NCI-H187 treated with DMSO at 0.1 percent for 48 hours (cell line): Measurements from ENCODE around the gene IL12RB2.

Source experiments
- DNase-seq: peaks from one replicate; lab custom pipeline; 2025; lab: John Stamatoyannopoulos, UW

IL12RB2 gene

GRCh38 chr1:67313934-67314671, 6.4 kb downstream of the IL12RB2 start:
- no peak for DNase-seq

- DNase-seq, result no peak
These were observed 7.0 kb downstream of the IL12RB2 start for GRCh38 chr1:67314696-67315095.

GRCh38 chr1:67316180-67316902, 8.7 kb downstream of the IL12RB2 start:
- DNase-seq, result no peak

DNA sequence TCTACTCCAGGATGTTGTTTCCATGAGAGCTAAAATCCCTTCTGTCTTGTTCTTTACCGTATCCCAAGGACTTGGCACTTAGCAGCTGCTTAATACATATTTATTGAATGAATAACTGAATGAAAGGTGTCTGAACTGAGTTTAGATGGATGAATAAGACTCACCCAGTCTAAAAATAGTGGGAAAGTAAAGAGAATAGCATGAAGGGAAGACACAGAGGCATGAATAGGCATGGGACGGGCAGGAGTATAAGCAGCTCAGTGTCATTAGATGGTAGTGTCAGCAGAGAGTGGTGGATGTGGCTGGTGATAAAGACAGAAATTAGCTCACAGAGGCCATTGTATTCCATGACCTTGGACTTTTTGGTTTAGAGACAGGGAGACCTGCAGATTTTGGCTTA, 9.2 kb downstream of the IL12RB2 start:
- no peak for DNase-seq

DNA sequence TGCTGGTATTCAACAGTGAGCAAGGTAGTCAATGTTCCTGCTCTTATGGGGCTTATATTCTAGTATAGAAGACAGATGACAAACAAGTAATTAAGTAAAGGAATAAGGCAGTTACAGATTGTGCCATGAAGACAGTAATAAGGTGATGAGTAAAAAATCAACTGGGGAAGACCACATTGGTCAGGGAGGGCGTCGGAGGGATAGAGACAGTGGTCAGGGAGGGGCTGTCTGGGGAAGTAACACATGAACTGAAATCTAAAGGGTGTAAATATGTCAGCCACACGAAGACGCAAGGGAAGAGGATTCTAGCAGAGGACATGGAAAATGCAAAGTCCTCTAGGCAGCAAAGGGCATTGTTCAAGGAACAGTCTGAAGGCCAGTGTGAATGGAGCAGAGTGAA, 10.1 kb downstream of the IL12RB2 start:
- no peak for DNase-seq

GRCh38 chr1:67322442-67322841, 14.8 kb downstream of the IL12RB2 start:
- no peak for DNase-seq

- no peak for DNase-seq
These were observed 15.4 kb downstream of the IL12RB2 start for GRCh38 chr1:67323087-67323486.

- DNase-seq, result no peak
These were observed 16.4 kb downstream of the IL12RB2 start for GRCh38 chr1:67324068-67324467.

DNA sequence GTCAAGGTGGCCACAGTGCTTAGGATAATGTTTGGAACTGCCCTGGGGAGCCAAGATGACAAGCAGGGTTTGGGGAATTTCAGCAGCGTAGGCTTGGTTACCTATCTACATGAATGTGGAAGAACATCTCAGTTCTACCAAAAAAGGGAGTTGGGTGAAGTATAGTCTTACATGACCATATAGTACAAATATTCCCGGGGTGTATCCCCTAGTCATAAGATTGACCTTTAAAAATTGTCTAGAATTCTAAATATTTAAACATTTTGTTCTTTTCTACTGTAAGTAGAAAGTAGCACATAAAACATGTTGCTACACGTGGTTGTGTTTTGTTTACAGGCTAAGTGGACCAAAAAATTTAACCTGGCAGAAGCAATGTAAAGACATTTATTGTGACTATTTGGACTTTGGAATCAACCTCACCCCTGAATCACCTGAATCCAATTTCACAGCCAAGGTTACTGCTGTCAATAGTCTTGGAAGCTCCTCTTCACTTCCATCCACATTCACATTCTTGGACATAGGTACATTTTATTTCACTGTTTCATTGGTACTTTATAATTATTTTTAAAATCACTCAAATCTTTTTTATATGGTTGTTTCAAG, 20.3 kb downstream of the IL12RB2 start:
- DNase-seq, result no peak

- DNase-seq, result no peak
These were observed 25.2 kb downstream of the IL12RB2 start for GRCh38 chr1:67332653-67333529.

GRCh38 chr1:67333603-67334002, 25.9 kb downstream of the IL12RB2 start:
- DNase-seq, result no peak

GRCh38 chr1:67335411-67335810, 27.7 kb downstream of the IL12RB2 start:
- DNase-seq, result no peak

- DNase-seq, result no peak
These were observed 28.5 kb downstream of the IL12RB2 start for GRCh38 chr1:67336157-67336556.

GRCh38 chr1:67336783-67337182, 29.1 kb downstream of the IL12RB2 start:
- no peak for DNase-seq

GRCh38 chr1:67338642-67339041, 31.0 kb downstream of the IL12RB2 start:
- no peak for DNase-seq

DNA sequence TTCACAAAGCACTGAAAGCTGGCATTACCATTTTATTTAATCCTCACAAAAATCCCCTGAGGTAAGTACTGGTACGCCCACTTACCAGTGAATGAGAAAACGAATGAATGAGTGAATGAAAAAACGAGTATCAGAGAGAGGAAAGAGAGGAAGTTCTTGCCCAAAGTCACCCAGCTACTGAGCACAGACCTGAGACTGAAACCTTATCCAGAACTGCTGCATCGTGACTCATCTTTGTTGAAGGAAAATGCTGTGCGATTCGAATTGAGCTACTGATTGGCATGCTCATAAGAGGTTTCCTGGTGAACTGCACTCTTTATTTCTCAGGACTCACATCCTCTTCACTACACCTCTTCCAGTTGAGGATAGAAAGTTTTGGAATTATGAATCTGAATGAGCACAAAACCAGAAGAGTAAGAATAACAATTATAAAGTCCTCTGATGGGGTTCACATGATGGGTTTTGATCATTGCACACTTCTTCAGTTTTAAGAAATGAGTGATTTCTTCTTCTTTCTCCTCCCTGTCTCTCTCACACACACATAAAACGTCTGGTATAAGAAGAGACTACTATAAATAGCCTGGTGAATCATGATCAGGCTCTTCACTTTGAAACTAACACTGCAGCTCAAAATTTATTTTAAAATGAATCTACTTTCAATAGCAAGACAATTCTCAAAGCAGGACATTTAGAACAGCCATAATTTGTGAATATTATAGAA, 32.1 kb downstream of the IL12RB2 start:
- DNase-seq, result no peak

GRCh38 chr1:67342076-67342890, 34.6 kb downstream of the IL12RB2 start:
- no peak for DNase-seq

GRCh38 chr1:67345556-67345955, 37.9 kb downstream of the IL12RB2 start:
- no peak for DNase-seq

- no peak for DNase-seq
These were observed 39.3 kb downstream of the IL12RB2 start for GRCh38 chr1:67346982-67347381.

DNA sequence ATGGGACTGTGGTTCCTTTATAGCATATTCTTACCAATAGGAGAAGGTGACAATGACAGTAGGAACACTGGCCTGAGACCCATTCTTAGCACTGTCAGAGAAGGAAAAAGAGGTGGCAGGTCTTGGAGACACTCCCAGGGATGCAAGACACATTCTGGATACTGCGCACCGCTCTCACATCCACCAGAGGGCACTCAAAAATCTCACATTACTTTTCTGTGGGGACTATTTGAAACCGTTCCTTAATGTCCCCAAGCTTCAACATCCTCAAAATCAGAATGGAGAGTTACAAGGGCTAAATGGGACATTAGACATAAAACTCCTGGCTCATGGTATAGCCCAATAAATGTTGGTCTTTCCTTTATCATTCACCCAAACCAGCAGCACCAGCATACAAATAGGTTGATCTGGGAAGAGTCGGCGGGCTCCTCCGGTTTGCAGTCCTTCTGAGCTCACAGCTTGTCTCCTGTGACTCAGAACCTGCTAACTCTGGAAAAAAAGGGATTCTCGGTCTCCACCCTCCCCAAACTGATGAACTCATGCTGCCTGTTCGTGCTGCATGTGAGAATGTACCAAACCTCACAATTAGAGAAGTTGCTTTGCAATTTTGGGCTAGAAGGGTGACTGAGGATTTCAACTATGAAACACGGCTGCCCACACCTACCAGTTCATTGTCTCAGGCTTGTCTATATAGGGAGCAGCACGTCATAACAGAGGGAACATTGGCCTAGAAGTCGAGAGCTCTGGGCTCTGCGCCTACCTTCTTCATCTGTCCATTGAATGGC, 40.2 kb downstream of the IL12RB2 start:
- no peak for DNase-seq
